ENCODE measurements around the gene HECTD1. TPM values are rescaled to one million over a fixed set of nuclear protein-coding genes. Genes with fewer than 3 reads are reported as not detected.

The HECTD1 gene
- total RNA-seq, 4 donors from 2014 or later = 252 to 382 (median 289) TPM

DNA sequence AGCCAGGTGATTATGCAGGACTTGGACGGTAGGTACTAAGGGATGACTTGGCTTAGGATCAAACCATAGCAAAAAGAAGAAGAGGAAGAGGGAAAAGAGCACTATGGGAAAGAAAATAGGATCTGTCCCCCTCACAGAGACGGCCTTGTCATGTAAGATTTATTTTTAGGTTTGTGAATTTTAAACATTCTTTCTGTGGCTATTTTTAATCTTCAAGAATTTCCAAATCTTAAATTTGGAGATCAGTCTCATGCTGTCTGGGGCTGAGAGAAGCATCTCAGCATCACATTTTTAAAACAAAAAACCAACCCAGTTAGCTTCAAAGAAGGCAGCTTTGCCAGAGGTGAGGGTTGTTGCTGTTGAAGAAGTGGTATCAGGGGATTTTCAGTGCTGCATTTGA, 128.8 kb downstream of the HECTD1 start:
- TF ChIP-seq POLR2A (IDR thresholded peaks at IDR 0.05) = no peak
- TF ChIP-seq, protein P1, sequence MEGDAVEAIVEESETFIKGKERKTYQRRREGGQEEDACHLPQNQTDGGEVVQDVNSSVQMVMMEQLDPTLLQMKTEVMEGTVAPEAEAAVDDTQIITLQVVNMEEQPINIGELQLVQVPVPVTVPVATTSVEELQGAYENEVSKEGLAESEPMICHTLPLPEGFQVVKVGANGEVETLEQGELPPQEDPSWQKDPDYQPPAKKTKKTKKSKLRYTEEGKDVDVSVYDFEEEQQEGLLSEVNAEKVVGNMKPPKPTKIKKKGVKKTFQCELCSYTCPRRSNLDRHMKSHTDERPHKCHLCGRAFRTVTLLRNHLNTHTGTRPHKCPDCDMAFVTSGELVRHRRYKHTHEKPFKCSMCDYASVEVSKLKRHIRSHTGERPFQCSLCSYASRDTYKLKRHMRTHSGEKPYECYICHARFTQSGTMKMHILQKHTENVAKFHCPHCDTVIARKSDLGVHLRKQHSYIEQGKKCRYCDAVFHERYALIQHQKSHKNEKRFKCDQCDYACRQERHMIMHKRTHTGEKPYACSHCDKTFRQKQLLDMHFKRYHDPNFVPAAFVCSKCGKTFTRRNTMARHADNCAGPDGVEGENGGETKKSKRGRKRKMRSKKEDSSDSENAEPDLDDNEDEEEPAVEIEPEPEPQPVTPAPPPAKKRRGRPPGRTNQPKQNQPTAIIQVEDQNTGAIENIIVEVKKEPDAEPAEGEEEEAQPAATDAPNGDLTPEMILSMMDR (IDR thresholded peaks at IDR 0.05) = no peak
- H3K4me1 ChIP-seq = peaks cover 0 to under 1% of the 10 kb centered on the region in 2 donors
- no peak for DNase-seq
- H3K4me3 ChIP-seq (replicated peaks in 1 of 3) = no peak overlapping the region
- no peak overlapping the region for H3K27ac ChIP-seq
- H3K27me3 ChIP-seq = no peaks in the 10 kb centered on the region
- H3K9me3 ChIP-seq = no peaks in the 10 kb centered on the region
- WGBS, 2 donors = 73 to 74% methylated on average over 2 of the region's 2 CpGs
- H3K36me3 ChIP-seq = no peaks in the 10 kb centered on the region
- intact Hi-C loops (cut with DNase I) = no loop called here

DNA sequence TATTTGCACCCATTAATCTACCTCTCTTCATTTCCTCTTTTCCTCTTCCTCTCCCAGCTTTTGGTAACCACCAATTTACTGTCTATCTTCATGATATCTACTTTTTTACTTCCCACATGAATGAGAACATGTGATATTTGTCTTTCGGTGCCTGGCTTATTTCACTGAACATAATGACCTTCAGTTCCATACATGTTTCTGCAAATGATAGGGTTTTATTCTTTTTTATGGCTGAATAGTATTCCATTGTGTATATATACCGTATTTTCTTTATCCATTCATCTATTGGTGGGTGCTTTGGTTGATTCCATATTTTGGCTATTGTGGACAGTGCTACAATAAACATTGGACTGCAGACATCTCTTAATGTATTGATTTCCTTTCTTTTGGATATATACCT, 132.4 kb downstream of the HECTD1 start:
- intact Hi-C loops (cut with DNase I) = no loop called here
- H3K27me3 ChIP-seq = no peaks in the 10 kb centered on the region
- WGBS, 2 donors = 96 to 97% methylated on average over 2 of the region's 2 CpGs
- H3K27ac ChIP-seq = no peak overlapping the region
- DNase-seq = no peak
- no peaks in the 10 kb centered on the region for H3K4me1 ChIP-seq
- no peak overlapping the region for H3K4me3 ChIP-seq (replicated peaks in 1 of 3)
- TF ChIP-seq, protein P1 (IDR thresholded peaks at IDR 0.05) = no peak
- TF ChIP-seq POLR2A (IDR thresholded peaks at IDR 0.05) = no peak
- no peaks in the 10 kb centered on the region for H3K36me3 ChIP-seq
- H3K9me3 ChIP-seq = no peaks in the 10 kb centered on the region

DNA sequence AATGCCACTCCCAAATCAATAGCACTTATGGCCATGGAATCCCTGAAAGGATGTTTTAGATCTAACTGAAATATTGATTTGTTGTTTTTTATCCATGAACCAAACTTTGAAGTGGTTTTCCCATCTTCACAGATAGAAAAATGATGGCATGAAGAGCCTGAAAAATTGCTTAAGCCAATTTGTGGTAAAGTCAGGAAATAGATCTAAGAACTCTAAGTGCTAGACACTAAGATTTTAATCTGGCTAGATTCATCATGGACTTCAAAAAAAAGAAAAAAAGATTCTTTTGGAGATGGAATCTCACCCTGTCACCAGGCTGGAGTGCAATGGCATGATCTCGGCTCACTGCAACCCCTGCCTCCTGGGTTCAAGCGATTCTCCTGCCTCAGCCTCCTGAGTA, 136.4 kb downstream of the HECTD1 start:
- 98% methylated on average over 2 of the region's 2 CpGs for WGBS, 2 donors
- no peak for DNase-seq
- H3K27ac ChIP-seq = no peak overlapping the region
- H3K4me1 ChIP-seq = no peaks in the 10 kb centered on the region
- no peaks in the 10 kb centered on the region for H3K36me3 ChIP-seq
- H3K27me3 ChIP-seq = no peaks in the 10 kb centered on the region
- intact Hi-C loops (cut with DNase I) = no loop called here
- no peak overlapping the region for H3K4me3 ChIP-seq (replicated peaks in 1 of 3)
- no peaks in the 10 kb centered on the region for H3K9me3 ChIP-seq
- no peak for TF ChIP-seq POLR2A (IDR thresholded peaks at IDR 0.05)
- TF ChIP-seq, protein P1 (IDR thresholded peaks at IDR 0.05) = no peak

DNA sequence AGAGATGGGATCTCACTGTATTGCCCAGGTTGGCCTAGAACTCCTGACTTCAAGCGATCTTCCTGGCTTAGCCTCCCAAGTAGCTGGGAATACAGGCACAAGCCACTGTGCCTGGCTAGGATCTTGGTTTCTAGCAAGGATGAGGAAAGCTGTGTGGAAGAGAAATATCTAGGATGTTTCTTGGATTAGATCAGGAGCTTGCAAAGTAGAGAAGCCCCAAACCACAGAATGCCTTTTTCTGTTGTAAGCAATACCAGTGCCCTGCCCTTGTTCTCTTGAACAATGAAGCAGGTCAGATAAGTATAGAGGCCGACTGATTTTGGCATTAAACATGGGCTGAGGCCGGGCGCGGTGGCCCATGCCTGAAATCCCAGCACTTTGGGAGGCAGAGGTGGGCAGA, 137.2 kb downstream of the HECTD1 start:
- no peak for DNase-seq
- no peaks in the 10 kb centered on the region for H3K9me3 ChIP-seq
- TF ChIP-seq POLR2A (IDR thresholded peaks at IDR 0.05) = no peak
- TF ChIP-seq, protein P1 (IDR thresholded peaks at IDR 0.05) = no peak
- no peaks in the 10 kb centered on the region for H3K4me1 ChIP-seq
- H3K36me3 ChIP-seq = no peaks in the 10 kb centered on the region
- no peak overlapping the region for H3K27ac ChIP-seq
- no peaks in the 10 kb centered on the region for H3K27me3 ChIP-seq
- intact Hi-C loops (cut with DNase I) = no loop called here
- no peak overlapping the region for H3K4me3 ChIP-seq (replicated peaks in 1 of 3)
- 97 to 99% methylated on average over 5 of the region's 5 CpGs for WGBS, 2 donors

DNA sequence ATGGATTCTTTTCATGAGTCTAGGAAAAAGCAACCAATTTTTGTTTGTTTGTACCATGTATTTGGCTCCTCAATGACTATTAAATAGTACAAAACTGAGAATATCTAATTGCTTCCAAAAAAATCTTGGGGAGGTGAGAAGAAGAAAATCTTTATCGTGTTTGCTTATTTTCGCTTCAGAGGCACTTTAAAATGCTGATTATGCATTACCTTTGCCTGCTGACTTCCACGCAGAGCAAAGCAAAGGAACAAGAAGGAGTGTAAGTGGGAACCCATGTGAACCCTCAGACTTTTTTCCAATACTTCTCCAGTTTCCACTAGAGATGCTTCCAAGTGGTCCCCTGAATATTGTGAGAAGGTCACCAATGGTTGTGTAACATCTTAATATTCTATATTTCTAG, 138.2 kb downstream of the HECTD1 start:
- Histone ChIP-seq H3K9me3 (no peaks in the 10 kb centered on the region), H3K27me3 (no peaks in the 10 kb centered on the region), H3K4me1 (no peaks in the 10 kb centered on the region), H3K27ac (no peak overlapping the region), H3K4me3 (replicated peaks in 1 of 3) (no peak overlapping the region), H3K36me3 (no peaks in the 10 kb centered on the region)
- intact Hi-C loops (cut with DNase I) = no loop called here
- DNase-seq = no peak
- TF ChIP-seq, protein P1 (IDR thresholded peaks at IDR 0.05) = no peak
- TF ChIP-seq POLR2A (IDR thresholded peaks at IDR 0.05) = no peak
- 91 to 94% methylated on average over 3 of the region's 3 CpGs for WGBS, 2 donors

Measured in thyroid gland (tissue), 4 donors.